HG03575 (cell line): ENCODE measurements around the gene ZRANB3.
"Not testable (repeated sequence)": the region's sequence is repeated elsewhere in the genome, so short reads cannot be mapped to it uniquely, and the experiment has no call there.

Experiments
- ATAC-seq: cut with Tn5 transposase; IDR thresholded peaks from one replicate; pipeline ENCODE4 v1.9.1; 2021; ENCODE audit not compliant: unreplicated experiment, insufficient number of reproducible peaks, low FRiP score; ENCODE audit errors: extremely low read depth

Gene ZRANB3

GRCh38 chr2:135373702-135374101, 157.3 kb downstream of the ZRANB3 start:
- no peak for ATAC-seq

GRCh38 chr2:135349941-135350340, 181.1 kb downstream of the ZRANB3 start:
- ATAC-seq = no peak

GRCh38 chr2:135348096-135348704, 182.8 kb downstream of the ZRANB3 start:
- not testable (repeated sequence) for ATAC-seq

GRCh38 chr2:135337071-135337470, 193.9 kb downstream of the ZRANB3 start:
- ATAC-seq = no peak

- ATAC-seq = no peak
Measured at GRCh38 chr2:135335256-135335655, 195.8 kb downstream of the ZRANB3 start.

- no peak for ATAC-seq
Measured at GRCh38 chr2:135327146-135327545, 203.9 kb downstream of the ZRANB3 start.

GRCh38 chr2:135320465-135321355, 210.3 kb downstream of the ZRANB3 start:
- ATAC-seq = no peak

- ATAC-seq = no peak
Measured at GRCh38 chr2:135318808-135319207, 212.2 kb downstream of the ZRANB3 start.

GRCh38 chr2:135317375-135317774, 213.6 kb downstream of the ZRANB3 start:
- no peak for ATAC-seq

- no peak for ATAC-seq
Measured at GRCh38 chr2:135311962-135312361, 219.1 kb downstream of the ZRANB3 start.

GRCh38 chr2:135311268-135311667, 219.8 kb downstream of the ZRANB3 start:
- ATAC-seq = no peak

GRCh38 chr2:135304694-135305093, 226.3 kb downstream of the ZRANB3 start:
- no peak for ATAC-seq

- peak; percentile 84 for ATAC-seq
Measured at GRCh38 chr2:135299658-135300244, 231.3 kb downstream of the ZRANB3 start.

GRCh38 chr2:135299165-135299564, 231.9 kb downstream of the ZRANB3 start:
- no peak for ATAC-seq

GRCh38 chr2:135287121-135287520, 243.9 kb downstream of the ZRANB3 start:
- not testable (repeated sequence) for ATAC-seq

GRCh38 chr2:135285391-135285790, 245.6 kb downstream of the ZRANB3 start:
- no peak for ATAC-seq

GRCh38 chr2:135281379-135281778, 249.6 kb downstream of the ZRANB3 start:
- ATAC-seq = no peak

- no peak for ATAC-seq
Measured at GRCh38 chr2:135279209-135279608, 251.8 kb downstream of the ZRANB3 start.

GRCh38 chr2:135276525-135276924, 254.5 kb downstream of the ZRANB3 start:
- ATAC-seq = no peak

- no peak for ATAC-seq
Measured at GRCh38 chr2:135271006-135271405, 260.0 kb downstream of the ZRANB3 start.
